Stomach smooth muscle (tissue), 2 donors: Measurements from ENCODE around the gene ERO1A.
A peak's percentile ranks its signal among the peaks of the same experiment; 100 is the strongest.

Experiments
- H3K27ac ChIP-seq: one replicate; pipeline ENCODE4 v1.7.0; 2013; ENCODE audit warnings: mild to moderate bottlenecking, low read length, inconsistent platforms
- H3K27me3 ChIP-seq, 2 donors: one replicate each; pipeline ENCODE4 v1.7.0; 2013; ENCODE audit warnings: low read length in 2 of 2; ENCODE audit not compliant: insufficient read depth in 2 of 2, control insufficient read depth in 1 of 2
- H3K36me3 ChIP-seq, 2 donors: one replicate each; pipeline ENCODE4 v1.7.0; 2013; ENCODE audit warnings: low read length in 2 of 2; ENCODE audit not compliant: control insufficient read depth in 2 of 2, insufficient read depth in 2 of 2
- H3K4me1 ChIP-seq: one replicate; pipeline ENCODE4 v1.7.0; 2013; ENCODE audit warnings: low read length; ENCODE audit not compliant: control insufficient read depth, insufficient read depth
- H3K4me3 ChIP-seq, 2 donors: one replicate each; pipeline ENCODE4 v1.7.0; 2013; ENCODE audit warnings: low read length in 2 of 2
- H3K9ac ChIP-seq, 2 donors: one replicate each; pipeline ENCODE4 v1.7.0; 2013; ENCODE audit warnings: low read length in 2 of 2, mild to moderate bottlenecking in 1 of 2
- H3K9me3 ChIP-seq, 2 donors: one replicate each; pipeline ENCODE4 v1.7.0; 2013; ENCODE audit warnings: low read length in 2 of 2; ENCODE audit not compliant: control insufficient read depth in 2 of 2
- donor health status: healthy.
- donor health status: Pancreatic carcinoma.

Gene ERO1A

GRCh38 chr14:52700701-52701172 lies 5.4 kb upstream of the ERO1A start:
- no peak overlapping the region for H3K4me3 ChIP-seq
- H3K9me3 ChIP-seq = no peaks in the 10 kb centered on the region
- H3K36me3 ChIP-seq = no peaks in the 10 kb centered on the region
- no peaks in the 10 kb centered on the region for H3K27me3 ChIP-seq
- H3K4me1 ChIP-seq = no peaks in the 10 kb centered on the region
- H3K9ac ChIP-seq = no peak overlapping the region
- no peak overlapping the region for H3K27ac ChIP-seq

GRCh38 chr14:52694761-52695480 lies 437 bp downstream of the ERO1A start:
- H3K27me3 ChIP-seq = no peaks in the 10 kb centered on the region
- peak overlapping the region; percentile 73 to 94 for H3K4me3 ChIP-seq
- H3K9me3 ChIP-seq = no peaks in the 10 kb centered on the region
- H3K4me1 ChIP-seq = peaks cover 6% of the 10 kb centered on the region
- peak overlapping the region; percentile 85 for H3K27ac ChIP-seq
- peak overlapping the region; percentile 86 to 92 for H3K9ac ChIP-seq
- H3K36me3 ChIP-seq = no peaks in the 10 kb centered on the region

GRCh38 chr14:52693532-52693931 lies 1.8 kb downstream of the ERO1A start:
- H3K27ac ChIP-seq = no peak overlapping the region
- H3K9ac ChIP-seq = no peak overlapping the region
- H3K4me1 ChIP-seq = peaks cover 6% of the 10 kb centered on the region
- H3K4me3 ChIP-seq = no peak overlapping the region
- no peaks in the 10 kb centered on the region for H3K27me3 ChIP-seq
- no peaks in the 10 kb centered on the region for H3K9me3 ChIP-seq
- H3K36me3 ChIP-seq = no peaks in the 10 kb centered on the region

GRCh38 chr14:52693036-52693435 lies 2.3 kb downstream of the ERO1A start:
- no peak overlapping the region for H3K4me3 ChIP-seq
- H3K4me1 ChIP-seq = peaks cover 6% of the 10 kb centered on the region
- no peaks in the 10 kb centered on the region for H3K27me3 ChIP-seq
- H3K9ac ChIP-seq = no peak overlapping the region
- H3K27ac ChIP-seq = no peak overlapping the region
- no peaks in the 10 kb centered on the region for H3K9me3 ChIP-seq
- H3K36me3 ChIP-seq = no peaks in the 10 kb centered on the region

GRCh38 chr14:52692248-52692962 lies 3.0 kb downstream of the ERO1A start:
- Histone ChIP-seq H3K27ac (no peak overlapping the region), H3K27me3 (no peaks in the 10 kb centered on the region), H3K4me1 (peaks cover 6% of the 10 kb centered on the region), H3K9me3 (no peaks in the 10 kb centered on the region), H3K36me3 (no peaks in the 10 kb centered on the region), H3K4me3 (no peak overlapping the region), H3K9ac (no peak overlapping the region)

GRCh38 chr14:52690983-52691760 lies 4.2 kb downstream of the ERO1A start:
- Histone ChIP-seq H3K4me3 (no peak overlapping the region), H3K27me3 (no peaks in the 10 kb centered on the region), H3K4me1 (peaks cover 6% of the 10 kb centered on the region), H3K36me3 (no peaks in the 10 kb centered on the region), H3K27ac (no peak overlapping the region), H3K9me3 (no peaks in the 10 kb centered on the region), H3K9ac (no peak overlapping the region)

- H3K9ac ChIP-seq = no peak overlapping the region
- H3K9me3 ChIP-seq = no peaks in the 10 kb centered on the region
- H3K36me3 ChIP-seq = peaks cover 0 to 1% of the 10 kb centered on the region in 2 donors
- no peaks in the 10 kb centered on the region for H3K27me3 ChIP-seq
- H3K27ac ChIP-seq = no peak overlapping the region
- no peaks in the 10 kb centered on the region for H3K4me1 ChIP-seq
- H3K4me3 ChIP-seq = no peak overlapping the region
Observed at GRCh38 chr14:52686176-52686575, 9.2 kb downstream of the ERO1A start.

GRCh38 chr14:52683985-52684520 lies 11.3 kb downstream of the ERO1A start:
- Histone ChIP-seq H3K36me3 (peaks cover 0 to 6% of the 10 kb centered on the region in 2 donors), H3K27me3 (no peaks in the 10 kb centered on the region), H3K4me3 (no peak overlapping the region), H3K9ac (no peak overlapping the region), H3K4me1 (no peaks in the 10 kb centered on the region), H3K9me3 (no peaks in the 10 kb centered on the region), H3K27ac (no peak overlapping the region)

GRCh38 chr14:52678591-52678990 lies 16.8 kb downstream of the ERO1A start:
- Histone ChIP-seq H3K27ac (no peak overlapping the region), H3K4me3 (no peak overlapping the region), H3K27me3 (no peaks in the 10 kb centered on the region), H3K36me3 (peaks cover 6 to 12% of the 10 kb centered on the region in 2 donors), H3K4me1 (no peaks in the 10 kb centered on the region), H3K9me3 (no peaks in the 10 kb centered on the region), H3K9ac (no peak overlapping the region)

- no peaks in the 10 kb centered on the region for H3K27me3 ChIP-seq
- no peaks in the 10 kb centered on the region for H3K4me1 ChIP-seq
- H3K27ac ChIP-seq = no peak overlapping the region
- H3K9me3 ChIP-seq = no peaks in the 10 kb centered on the region
- no peak overlapping the region for H3K4me3 ChIP-seq
- H3K9ac ChIP-seq = no peak overlapping the region
- peaks cover 0 to 5% of the 10 kb centered on the region in 2 donors for H3K36me3 ChIP-seq
Observed at GRCh38 chr14:52663850-52664249, 31.5 kb downstream of the ERO1A start.
